Epithelial cell of proximal tubule (primary cell): ENCODE measurements around the gene TSPAN10. TPM values are rescaled to one million over a fixed set of nuclear protein-coding genes. Genes with fewer than 3 reads are reported as not detected.

Experiments used
- DNase-seq: peaks from one replicate; pipeline ENCODE4 v3.0.0-alpha.2; 2011; ENCODE audit warnings: low read depth
- H3K4me3 ChIP-seq: 2 replicates; pipeline ENCODE4 v1.5.1; 2011; ENCODE audit warnings: low read depth, mild to moderate bottlenecking, low read length
- total RNA-seq: library from RNA; depleted of rRNA; stranded (reverse); fragments of >200 nt; gene quantifications from 2 replicates; pipeline ENCODE4 v1.2.3, GENCODE V29; 2015
- TF ChIP-seq, protein P1 (sequence below): conservative IDR thresholded peaks from 2 replicates; pipeline ENCODE4 v1.5.1; 2012; ENCODE audit warnings: low read depth, mild to moderate bottlenecking, low read length

TSPAN10 gene
- total RNA-seq, 1 donor from 2014 or later = 0.29 TPM

DNA sequence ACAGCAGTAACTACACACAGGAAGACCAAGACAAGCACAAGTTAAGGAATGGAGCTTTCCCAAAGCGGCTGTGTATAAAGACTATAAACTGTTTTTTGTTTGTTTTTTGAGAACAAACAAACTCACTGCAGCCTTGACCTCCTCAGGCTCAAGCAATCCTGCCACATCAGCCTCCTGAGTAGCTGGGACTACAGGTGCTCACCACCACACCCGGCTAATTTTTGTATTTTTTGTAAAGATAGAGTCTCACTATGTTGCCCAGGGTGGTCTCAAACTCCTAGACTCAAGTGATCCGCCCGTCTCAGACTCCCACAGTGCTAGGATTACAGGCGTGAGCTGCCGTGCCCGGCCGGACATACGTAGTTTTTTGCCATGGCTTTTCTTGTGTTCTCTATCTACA is 23.4 kb downstream of the TSPAN10 start:
- no peak for DNase-seq
- H3K4me3 ChIP-seq = no peak overlapping the region
- TF ChIP-seq, protein P1, sequence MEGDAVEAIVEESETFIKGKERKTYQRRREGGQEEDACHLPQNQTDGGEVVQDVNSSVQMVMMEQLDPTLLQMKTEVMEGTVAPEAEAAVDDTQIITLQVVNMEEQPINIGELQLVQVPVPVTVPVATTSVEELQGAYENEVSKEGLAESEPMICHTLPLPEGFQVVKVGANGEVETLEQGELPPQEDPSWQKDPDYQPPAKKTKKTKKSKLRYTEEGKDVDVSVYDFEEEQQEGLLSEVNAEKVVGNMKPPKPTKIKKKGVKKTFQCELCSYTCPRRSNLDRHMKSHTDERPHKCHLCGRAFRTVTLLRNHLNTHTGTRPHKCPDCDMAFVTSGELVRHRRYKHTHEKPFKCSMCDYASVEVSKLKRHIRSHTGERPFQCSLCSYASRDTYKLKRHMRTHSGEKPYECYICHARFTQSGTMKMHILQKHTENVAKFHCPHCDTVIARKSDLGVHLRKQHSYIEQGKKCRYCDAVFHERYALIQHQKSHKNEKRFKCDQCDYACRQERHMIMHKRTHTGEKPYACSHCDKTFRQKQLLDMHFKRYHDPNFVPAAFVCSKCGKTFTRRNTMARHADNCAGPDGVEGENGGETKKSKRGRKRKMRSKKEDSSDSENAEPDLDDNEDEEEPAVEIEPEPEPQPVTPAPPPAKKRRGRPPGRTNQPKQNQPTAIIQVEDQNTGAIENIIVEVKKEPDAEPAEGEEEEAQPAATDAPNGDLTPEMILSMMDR = no peak

DNA sequence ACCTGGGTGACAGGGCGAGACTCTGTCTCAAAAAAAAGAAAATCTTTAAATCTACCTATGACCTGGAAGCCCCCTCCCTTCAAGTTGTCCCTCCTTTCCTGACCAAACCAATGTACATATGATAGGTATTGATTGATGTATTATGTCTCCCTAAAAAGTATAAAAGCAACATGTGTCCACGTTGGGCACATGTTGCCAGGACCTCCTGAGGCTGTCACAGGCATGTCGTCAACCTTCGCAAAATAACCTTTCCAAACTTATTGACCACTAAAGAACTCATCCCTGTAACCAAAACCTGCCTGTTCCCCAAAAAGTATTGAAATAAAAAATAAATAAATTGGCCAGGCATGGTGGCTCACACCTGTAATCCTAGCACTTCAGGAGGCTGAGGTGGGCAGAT is 25.0 kb downstream of the TSPAN10 start:
- no peak for DNase-seq
- TF ChIP-seq, protein P1 = no peak
- H3K4me3 ChIP-seq = no peak overlapping the region

DNA sequence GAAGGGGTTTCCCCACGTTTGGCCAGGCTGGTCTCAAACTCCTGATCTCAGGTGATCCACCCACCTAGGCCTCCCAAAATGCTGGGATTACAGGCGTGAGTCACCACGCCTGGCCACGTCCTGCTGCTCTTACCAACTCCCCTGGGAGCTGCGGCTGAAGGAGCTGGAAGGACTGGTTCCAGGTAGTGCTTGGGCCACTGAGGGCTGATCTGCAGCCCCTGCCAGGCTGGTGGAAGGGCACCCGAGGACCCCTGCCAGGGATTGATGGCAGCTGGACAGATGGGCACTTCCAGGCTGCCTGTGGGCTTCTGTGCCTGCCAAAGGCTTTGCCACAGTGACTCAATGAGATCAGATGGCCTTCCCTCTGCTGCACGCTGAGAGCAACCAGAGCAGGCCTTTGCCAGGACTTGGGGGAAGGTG is 27.1 kb downstream of the TSPAN10 start:
- TF ChIP-seq, protein P1 = no peak
- no peak for DNase-seq
- no peak overlapping the region for H3K4me3 ChIP-seq

DNA sequence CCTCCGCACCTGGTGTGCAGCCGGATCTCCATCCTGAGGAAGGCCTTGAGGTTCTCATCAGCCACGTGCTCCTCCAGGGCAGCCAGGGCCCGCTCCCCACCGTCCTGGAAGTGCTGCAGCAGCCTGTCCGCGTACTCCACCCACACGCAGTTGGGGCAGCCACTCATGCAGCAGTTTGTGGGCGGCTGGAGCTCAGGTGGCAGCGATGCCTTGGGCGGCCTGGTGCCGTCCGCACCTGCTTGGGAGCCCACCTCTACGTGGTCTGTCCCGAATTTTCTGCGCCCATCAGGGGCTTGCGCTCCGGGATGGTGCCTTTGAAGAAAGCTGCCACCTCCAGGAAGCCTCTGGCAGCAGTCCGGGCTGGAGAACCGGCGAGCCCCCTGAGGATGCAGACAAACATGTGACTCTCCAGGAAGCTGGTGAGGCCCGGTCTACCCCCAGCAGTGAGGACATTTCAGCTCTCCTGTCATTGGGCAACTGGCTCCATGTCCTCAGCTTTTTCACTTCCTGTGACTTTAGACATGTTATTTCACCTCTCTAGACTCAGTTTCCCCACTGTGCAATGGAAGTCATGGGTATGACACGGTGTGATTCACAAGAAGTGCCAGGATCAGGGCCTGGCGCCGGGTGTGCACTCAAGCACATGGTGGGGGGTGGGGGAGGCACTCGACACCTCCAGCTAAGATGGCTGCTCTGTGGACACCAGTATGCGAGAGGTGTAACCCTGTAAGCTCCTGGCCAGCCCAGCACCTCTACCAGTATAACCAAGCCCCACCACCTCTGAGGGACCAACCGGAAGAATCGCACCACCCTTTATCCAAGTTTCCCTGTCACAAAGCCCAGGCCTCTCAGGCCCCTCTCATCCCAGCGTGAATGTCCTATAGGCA is 28.5 kb downstream of the TSPAN10 start:
- no peak for DNase-seq
- TF ChIP-seq, protein P1 = no peak
- H3K4me3 ChIP-seq = peak overlapping the region; percentile 96

DNA sequence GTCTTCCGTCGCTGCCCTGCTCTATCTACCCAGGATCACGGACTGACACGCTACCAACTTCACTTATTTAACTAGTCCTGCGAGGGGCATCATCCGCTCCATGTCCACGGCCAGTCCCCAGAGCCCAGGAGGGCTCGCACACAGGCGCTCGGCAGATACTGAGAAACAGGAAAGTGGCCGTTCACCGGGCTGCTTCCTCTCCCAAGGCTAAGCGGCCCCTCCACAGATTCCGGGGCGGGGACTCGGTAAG is 29.0 kb downstream of the TSPAN10 start:
- no peak for DNase-seq
- TF ChIP-seq, protein P1 = no peak
- peak overlapping the region; percentile 96 for H3K4me3 ChIP-seq

DNA sequence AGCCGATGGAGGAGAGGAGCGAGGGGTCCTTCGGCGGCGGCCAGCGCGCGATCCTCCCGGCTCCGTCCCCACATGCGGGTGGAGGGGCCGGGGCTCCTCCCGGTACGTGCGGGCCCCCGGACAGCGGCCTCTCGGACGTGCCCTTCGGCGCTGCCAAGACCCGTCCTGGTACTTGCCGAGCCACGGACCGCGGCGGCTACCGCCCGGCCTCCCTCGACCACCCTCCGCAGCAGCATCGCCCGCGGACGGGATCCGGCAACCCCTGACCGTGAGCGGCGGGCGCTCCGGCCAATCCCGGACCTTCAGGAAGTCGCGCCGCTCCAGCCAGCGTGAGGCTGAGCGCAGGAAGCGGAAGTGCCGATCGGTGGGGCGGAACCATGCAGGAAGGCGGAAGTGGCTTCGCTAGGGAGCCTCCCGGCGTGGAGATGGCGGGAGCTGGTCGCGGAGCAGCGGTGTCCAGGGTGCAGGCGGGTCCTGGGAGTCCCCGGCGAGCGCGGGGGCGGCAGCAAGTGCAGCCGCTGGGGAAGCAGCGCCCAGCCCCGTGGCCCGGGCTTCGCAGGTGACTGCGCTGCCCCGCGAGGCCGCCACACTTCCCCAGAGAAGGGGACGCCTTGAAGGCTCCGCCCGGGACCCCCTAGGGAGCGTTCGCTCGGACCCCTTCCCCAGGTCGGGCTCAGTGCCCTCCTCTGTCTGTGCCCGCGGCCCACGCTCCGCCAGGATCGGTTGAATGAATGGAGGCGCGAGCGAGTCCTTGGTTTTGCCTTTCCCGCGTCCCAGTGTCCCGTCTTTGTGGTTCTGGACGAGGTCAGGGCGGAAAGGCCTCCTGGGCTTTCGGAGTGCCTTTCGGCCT is 29.6 kb downstream of the TSPAN10 start, which contains the start of the genes CCDC137 and OXLD1:
Gene CCDC137 (plus strand): TSS at position 396 of the 850 bp plus-strand sequence. CDS start 30 bp downstream, at position 426.
Gene OXLD1 (minus strand): TSS at position 264 of the 850 bp plus-strand sequence. CDS start 28 bp downstream, at position 236.
- peak; percentile 49 for DNase-seq
- peak within 1 kb of the TSS; percentile 96 for H3K4me3 ChIP-seq
- TF ChIP-seq, protein P1 = no peak
